ENCODE measurements around the gene FAM131C.

The FAM131C gene

GRCh38 chr1:16120940-16121410 is 47.5 kb upstream of the FAM131C start (continued):
- 0 out of 2 replicates have a peak, but pooled peaks have one; percentile 63 for TF ChIP-seq ZNF561 (tag by site-specific recombination; IDR thresholded peaks at IDR 0.05; ENCODE audit: borderline replicate concordance)
- no peak for TF ChIP-seq ZNF350 (tag by site-specific recombination; IDR thresholded peaks at IDR 0.05)
- TF ChIP-seq KLF1 (tag by site-specific recombination; IDR thresholded peaks at IDR 0.05): peak; percentile 90
- TF ChIP-seq INSM2 (tag by site-specific recombination; IDR thresholded peaks at IDR 0.05): peak; percentile 97
- no peak for TF ChIP-seq AEBP2 (tag by site-specific recombination; IDR thresholded peaks at IDR 0.05; ENCODE audit: borderline replicate concordance)
- no peak; the same call in 1 of the 2 replicates for TF ChIP-seq SP3 (tag by site-specific recombination; IDR thresholded peaks at IDR 0.05)
- peak; percentile 73 for TF ChIP-seq SP7 (tag by site-specific recombination; IDR thresholded peaks at IDR 0.05)
- no peak for TF ChIP-seq ZNF280D (tag by site-specific recombination; IDR thresholded peaks at IDR 0.05)
- peak; percentile 72 for TF ChIP-seq GLIS1 (tag by site-specific recombination; IDR thresholded peaks at IDR 0.05)
- no peak for TF ChIP-seq ZBTB7A (tag by site-specific recombination; IDR thresholded peaks at IDR 0.05; ENCODE audit: low read depth)
- TF ChIP-seq KLF9 (tag by site-specific recombination; IDR thresholded peaks at IDR 0.05; ENCODE audit: low read depth): peak; percentile 28; the same call in 1 of the 2 replicates
- TF ChIP-seq, protein P1, sequence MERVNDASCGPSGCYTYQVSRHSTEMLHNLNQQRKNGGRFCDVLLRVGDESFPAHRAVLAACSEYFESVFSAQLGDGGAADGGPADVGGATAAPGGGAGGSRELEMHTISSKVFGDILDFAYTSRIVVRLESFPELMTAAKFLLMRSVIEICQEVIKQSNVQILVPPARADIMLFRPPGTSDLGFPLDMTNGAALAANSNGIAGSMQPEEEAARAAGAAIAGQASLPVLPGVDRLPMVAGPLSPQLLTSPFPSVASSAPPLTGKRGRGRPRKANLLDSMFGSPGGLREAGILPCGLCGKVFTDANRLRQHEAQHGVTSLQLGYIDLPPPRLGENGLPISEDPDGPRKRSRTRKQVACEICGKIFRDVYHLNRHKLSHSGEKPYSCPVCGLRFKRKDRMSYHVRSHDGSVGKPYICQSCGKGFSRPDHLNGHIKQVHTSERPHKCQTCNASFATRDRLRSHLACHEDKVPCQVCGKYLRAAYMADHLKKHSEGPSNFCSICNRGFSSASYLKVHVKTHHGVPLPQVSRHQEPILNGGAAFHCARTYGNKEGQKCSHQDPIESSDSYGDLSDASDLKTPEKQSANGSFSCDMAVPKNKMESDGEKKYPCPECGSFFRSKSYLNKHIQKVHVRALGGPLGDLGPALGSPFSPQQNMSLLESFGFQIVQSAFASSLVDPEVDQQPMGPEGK (tag by site-specific recombination; IDR thresholded peaks at IDR 0.05): peak; percentile 74
- peak; percentile 96 for TF ChIP-seq WT1 (tag by site-specific recombination; IDR thresholded peaks at IDR 0.05)
- TF ChIP-seq ZNF529 (tag by site-specific recombination; IDR thresholded peaks at IDR 0.05; ENCODE audit: insufficient replicate concordance): no peak
- peak; percentile 91 for TF ChIP-seq OSR2 (tag by site-specific recombination; IDR thresholded peaks at IDR 0.05)
- peak; percentile 93 for TF ChIP-seq ZSCAN16 (tag by site-specific recombination; IDR thresholded peaks at IDR 0.05)
- TF ChIP-seq BCL11B (tag by site-specific recombination; IDR thresholded peaks at IDR 0.05; ENCODE audit: low read depth): peak; percentile 57; the same call in 1 of the 2 replicates
- no peak for TF ChIP-seq ZBTB49 (tag by site-specific recombination; IDR thresholded peaks at IDR 0.05; ENCODE audit: low read depth)
- peak; percentile 76; the same call in 1 of the 2 replicates for TF ChIP-seq REPIN1 (tag by site-specific recombination; IDR thresholded peaks at IDR 0.05; ENCODE audit: low read depth)
- TF ChIP-seq ZNF596 (tag by site-specific recombination; IDR thresholded peaks at IDR 0.05): no peak
- no peak for TF ChIP-seq ZNF404 (tag by site-specific recombination; IDR thresholded peaks at IDR 0.05)
- no peak for TF ChIP-seq ZNF626 (tag by site-specific recombination; IDR thresholded peaks at IDR 0.05)
- no peak for TF ChIP-seq ZNF658 (tag by site-specific recombination; IDR thresholded peaks at IDR 0.05)
- TF ChIP-seq, protein P2, sequence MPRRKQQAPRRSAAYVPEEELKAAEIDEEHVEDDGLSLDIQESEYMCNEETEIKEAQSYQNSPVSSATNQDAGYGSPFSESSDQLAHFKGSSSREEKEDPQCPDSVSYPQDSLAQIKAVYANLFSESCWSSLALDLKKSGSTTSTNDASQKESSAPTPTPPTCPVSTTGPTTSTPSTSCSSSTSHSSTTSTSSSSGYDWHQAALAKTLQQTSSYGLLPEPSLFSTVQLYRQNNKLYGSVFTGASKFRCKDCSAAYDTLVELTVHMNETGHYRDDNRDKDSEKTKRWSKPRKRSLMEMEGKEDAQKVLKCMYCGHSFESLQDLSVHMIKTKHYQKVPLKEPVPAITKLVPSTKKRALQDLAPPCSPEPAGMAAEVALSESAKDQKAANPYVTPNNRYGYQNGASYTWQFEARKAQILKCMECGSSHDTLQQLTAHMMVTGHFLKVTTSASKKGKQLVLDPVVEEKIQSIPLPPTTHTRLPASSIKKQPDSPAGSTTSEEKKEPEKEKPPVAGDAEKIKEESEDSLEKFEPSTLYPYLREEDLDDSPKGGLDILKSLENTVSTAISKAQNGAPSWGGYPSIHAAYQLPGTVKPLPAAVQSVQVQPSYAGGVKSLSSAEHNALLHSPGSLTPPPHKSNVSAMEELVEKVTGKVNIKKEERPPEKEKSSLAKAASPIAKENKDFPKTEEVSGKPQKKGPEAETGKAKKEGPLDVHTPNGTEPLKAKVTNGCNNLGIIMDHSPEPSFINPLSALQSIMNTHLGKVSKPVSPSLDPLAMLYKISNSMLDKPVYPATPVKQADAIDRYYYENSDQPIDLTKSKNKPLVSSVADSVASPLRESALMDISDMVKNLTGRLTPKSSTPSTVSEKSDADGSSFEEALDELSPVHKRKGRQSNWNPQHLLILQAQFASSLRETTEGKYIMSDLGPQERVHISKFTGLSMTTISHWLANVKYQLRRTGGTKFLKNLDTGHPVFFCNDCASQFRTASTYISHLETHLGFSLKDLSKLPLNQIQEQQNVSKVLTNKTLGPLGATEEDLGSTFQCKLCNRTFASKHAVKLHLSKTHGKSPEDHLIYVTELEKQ (tag by site-specific recombination; IDR thresholded peaks at IDR 0.05; ENCODE audit: borderline replicate concordance): peak; percentile 91
- peak; percentile 93 for TF ChIP-seq FEZF1 (tag by site-specific recombination; IDR thresholded peaks at IDR 0.05)
- TF ChIP-seq ZNF660 (tag by site-specific recombination; IDR thresholded peaks at IDR 0.05): no peak
